ENCODE results near the gene ZIC1. TPM values are rescaled to one million over a fixed set of nuclear protein-coding genes. Genes with fewer than 3 reads are reported as not detected.

Gene ZIC1
- total RNA-seq, 2 experiments from 2014 or later: not detected

DNA sequence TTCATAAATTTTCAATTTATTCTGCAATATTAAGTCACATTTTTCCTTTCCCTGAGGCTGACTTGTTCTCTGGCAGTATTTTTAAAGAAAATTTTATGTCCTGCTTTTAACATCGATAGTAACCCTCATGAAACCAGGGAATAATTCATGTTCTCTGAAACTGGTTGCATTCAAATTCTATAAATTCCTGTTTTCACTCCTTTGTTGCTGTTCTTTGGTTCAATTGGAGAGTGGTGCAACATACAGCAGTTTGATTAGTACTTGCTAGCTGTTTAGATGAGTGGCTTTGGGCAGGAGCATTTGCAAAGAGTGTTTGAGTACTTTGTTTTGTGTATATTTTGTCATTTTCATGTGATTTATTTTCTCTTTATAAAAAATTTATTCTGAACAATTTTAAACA lies 19.2 kb downstream of the ZIC1 start:
- CTCF ChIA-PET (ENCODE audit: unreplicated experiment): no interaction called here
- no peaks in the 10 kb centered on the region for H3K9me3 ChIP-seq (ENCODE audit: low read length)
- POLR2A ChIA-PET: interaction anchor here (0.6 kb wide), 1 partner anchor 563 kb away, joined by 3 read pairs; no protein-coding TSS in a partner anchor

DNA sequence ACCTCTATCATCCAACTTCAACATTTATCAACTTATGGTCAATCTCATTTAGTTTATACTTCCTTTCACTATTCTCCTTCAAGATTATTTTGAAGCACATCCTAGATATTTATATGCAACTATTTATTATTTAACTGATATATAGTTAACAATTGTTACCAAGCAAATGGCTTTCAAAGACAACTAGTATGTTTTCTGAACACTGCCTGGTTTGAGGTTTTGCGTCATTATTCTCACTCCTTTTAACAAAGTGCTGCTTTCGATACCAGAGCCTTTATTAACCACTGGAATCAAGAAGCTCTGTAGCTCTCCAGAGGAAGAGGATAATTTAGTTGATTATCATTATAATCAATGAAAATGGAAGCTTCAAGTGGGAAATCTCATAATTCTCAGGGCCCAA lies 19.6 kb downstream of the ZIC1 start:
- Histone ChIP-seq H3K4me1 (ENCODE audit: insufficient read depth, low read length, poor library complexity, severe bottlenecking) (no peaks in the 10 kb centered on the region), H2AFZ (ENCODE audit: low read length) (no peak overlapping the region), H3K79me2 (ENCODE audit: insufficient read depth, low read depth, low read length) (no peaks in the 10 kb centered on the region), H4K20me1 (ENCODE audit: insufficient read depth, low read length) (no peaks in the 10 kb centered on the region), H3K27ac (ENCODE audit: low read depth, low read length, poor library complexity, severe bottlenecking) (no peak overlapping the region), H3K9me3 (ENCODE audit: low read length) (no peaks in the 10 kb centered on the region), H3K4me2 (ENCODE audit: low read length) (no peak overlapping the region), H3K9me2 (ENCODE audit: insufficient read depth, low read length) (no peaks in the 10 kb centered on the region), H3K4me3 (ENCODE audit: low read depth, low read length, poor library complexity, severe bottlenecking) (no peak overlapping the region), H3K36me3 (ENCODE audit: insufficient read depth, low read length) (no peaks in the 10 kb centered on the region)
- no peak for DNase-seq (ENCODE audit: low spot score)
- POLR2A ChIA-PET: interaction anchor here (0.7 kb wide), 1 partner anchor 66 kb away, joined by 4 read pairs; no protein-coding TSS in a partner anchor
- CTCF ChIA-PET (ENCODE audit: unreplicated experiment): no interaction called here
- no TSS peak for BruUV-seq (replicated peaks)
- intact Hi-C loops (cut with micrococcal nuclease; ENCODE audit: unreplicated experiment): no loop called here
- TF ChIP-seq, protein P1, sequence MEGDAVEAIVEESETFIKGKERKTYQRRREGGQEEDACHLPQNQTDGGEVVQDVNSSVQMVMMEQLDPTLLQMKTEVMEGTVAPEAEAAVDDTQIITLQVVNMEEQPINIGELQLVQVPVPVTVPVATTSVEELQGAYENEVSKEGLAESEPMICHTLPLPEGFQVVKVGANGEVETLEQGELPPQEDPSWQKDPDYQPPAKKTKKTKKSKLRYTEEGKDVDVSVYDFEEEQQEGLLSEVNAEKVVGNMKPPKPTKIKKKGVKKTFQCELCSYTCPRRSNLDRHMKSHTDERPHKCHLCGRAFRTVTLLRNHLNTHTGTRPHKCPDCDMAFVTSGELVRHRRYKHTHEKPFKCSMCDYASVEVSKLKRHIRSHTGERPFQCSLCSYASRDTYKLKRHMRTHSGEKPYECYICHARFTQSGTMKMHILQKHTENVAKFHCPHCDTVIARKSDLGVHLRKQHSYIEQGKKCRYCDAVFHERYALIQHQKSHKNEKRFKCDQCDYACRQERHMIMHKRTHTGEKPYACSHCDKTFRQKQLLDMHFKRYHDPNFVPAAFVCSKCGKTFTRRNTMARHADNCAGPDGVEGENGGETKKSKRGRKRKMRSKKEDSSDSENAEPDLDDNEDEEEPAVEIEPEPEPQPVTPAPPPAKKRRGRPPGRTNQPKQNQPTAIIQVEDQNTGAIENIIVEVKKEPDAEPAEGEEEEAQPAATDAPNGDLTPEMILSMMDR (conservative IDR thresholded peaks at IDR 0.05; ENCODE audit: low read length): no peak
- TF ChIP-seq EZH2phosphoT487 (IDR thresholded peaks at IDR 0.05; ENCODE audit: borderline replicate concordance, low read depth, low read length): no peak

More for the DNA sequence above, 19.2 kb downstream of the ZIC1 start:
- H4K20me1 ChIP-seq (ENCODE audit: insufficient read depth, low read length): no peaks in the 10 kb centered on the region
- intact Hi-C loops (cut with micrococcal nuclease; ENCODE audit: unreplicated experiment): no loop called here
- no peak overlapping the region for H3K27ac ChIP-seq (ENCODE audit: low read depth, low read length, poor library complexity, severe bottlenecking)
- no peak overlapping the region for H3K4me3 ChIP-seq (ENCODE audit: low read depth, low read length, poor library complexity, severe bottlenecking)
- H3K79me2 ChIP-seq (ENCODE audit: insufficient read depth, low read depth, low read length): no peaks in the 10 kb centered on the region
- H3K4me2 ChIP-seq (ENCODE audit: low read length): no peak overlapping the region
- no peaks in the 10 kb centered on the region for H3K4me1 ChIP-seq (ENCODE audit: insufficient read depth, low read length, poor library complexity, severe bottlenecking)
- no peaks in the 10 kb centered on the region for H3K36me3 ChIP-seq (ENCODE audit: insufficient read depth, low read length)
- BruUV-seq (replicated peaks): no TSS peak
- TF ChIP-seq, protein P1 (conservative IDR thresholded peaks at IDR 0.05; ENCODE audit: low read length): no peak
- TF ChIP-seq EZH2phosphoT487 (IDR thresholded peaks at IDR 0.05; ENCODE audit: borderline replicate concordance, low read depth, low read length): no peak
- DNase-seq (ENCODE audit: low spot score): no peak
- no peak overlapping the region for H2AFZ ChIP-seq (ENCODE audit: low read length)
- no peaks in the 10 kb centered on the region for H3K9me2 ChIP-seq (ENCODE audit: insufficient read depth, low read length)

DNA sequence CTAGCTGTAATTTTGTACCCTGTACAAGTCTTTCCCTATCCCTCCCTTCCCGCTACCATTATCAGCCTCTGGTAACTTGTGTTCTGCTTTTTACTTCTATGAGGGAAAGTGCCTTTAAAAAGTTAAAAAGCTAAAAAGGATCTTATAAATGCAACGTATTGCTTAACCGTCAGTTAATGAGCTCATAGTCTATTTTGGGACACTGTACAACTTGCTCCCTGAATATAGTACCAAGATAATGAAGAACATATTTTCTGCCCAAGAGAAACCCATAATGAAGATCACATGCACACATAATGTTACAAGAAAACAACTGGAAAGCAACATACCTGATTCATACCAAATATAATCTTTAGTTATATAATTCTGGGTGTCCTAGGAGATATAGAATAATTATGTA lies 22.6 kb downstream of the ZIC1 start:
- TF ChIP-seq, protein P1 (conservative IDR thresholded peaks at IDR 0.05; ENCODE audit: low read length): no peak
- no peak for TF ChIP-seq EZH2phosphoT487 (IDR thresholded peaks at IDR 0.05; ENCODE audit: borderline replicate concordance, low read depth, low read length)
- ChIA-PET CTCF (ENCODE audit: unreplicated experiment) (no interaction called here), POLR2A (interaction anchor here (0.6 to 1.3 kb wide), 4 partner anchors 11 to 664 kb away, joined by 3 to 5 read pairs (median 3); no protein-coding TSS in a partner anchor)
- no peak for DNase-seq (ENCODE audit: low spot score)
- Histone ChIP-seq H3K9me2 (ENCODE audit: insufficient read depth, low read length) (no peaks in the 10 kb centered on the region), H3K79me2 (ENCODE audit: insufficient read depth, low read depth, low read length) (no peaks in the 10 kb centered on the region), H3K36me3 (ENCODE audit: insufficient read depth, low read length) (no peaks in the 10 kb centered on the region), H3K4me3 (ENCODE audit: low read depth, low read length, poor library complexity, severe bottlenecking) (no peak overlapping the region), H3K4me1 (ENCODE audit: insufficient read depth, low read length, poor library complexity, severe bottlenecking) (no peaks in the 10 kb centered on the region), H2AFZ (ENCODE audit: low read length) (no peak overlapping the region), H3K4me2 (ENCODE audit: low read length) (no peak overlapping the region), H4K20me1 (ENCODE audit: insufficient read depth, low read length) (no peaks in the 10 kb centered on the region), H3K9me3 (ENCODE audit: low read length) (no peaks in the 10 kb centered on the region), H3K27ac (ENCODE audit: low read depth, low read length, poor library complexity, severe bottlenecking) (no peak overlapping the region)
- BruUV-seq (replicated peaks): no TSS peak
- intact Hi-C loops (cut with micrococcal nuclease; ENCODE audit: unreplicated experiment): no loop called here
